ENCODE measurements around the gene BCL2L11. TPM values are rescaled to one million over a fixed set of nuclear protein-coding genes. Genes with fewer than 3 reads are reported as not detected.

Gene BCL2L11
- total RNA-seq, 1 experiment from 2014 or later, result 21.2 TPM

- Mint-ChIP-seq H3K27me3 (ENCODE audit: low read depth) (no peaks in the 10 kb centered on the region), H3K4me3 (no peak overlapping the region), H3K36me3 (ENCODE audit: insufficient read depth in 1 of 3, low read depth in 3 of 3) (no peaks in the 10 kb centered on the region), H3K4me1 (0 out of 4 replicates have a peak, but pooled peaks cover 0 to 3% of the 10 kb centered on the region in 2 experiments), H3K27ac (no peak overlapping the region), H3K9me3 (no peaks in the 10 kb centered on the region)
- H3K9me3 ChIP-seq (ENCODE audit: control insufficient read depth, low read depth, low read length), result no peaks in the 10 kb centered on the region
- WGBS (ENCODE audit: extremely low coverage, insufficient read length, low lambda C conversion rate), result no CpG with 5 or more reads among the region's 5 CpGs
- no peak overlapping the region for H2AFZ ChIP-seq (ENCODE audit: low read length)
- no peaks in the 10 kb centered on the region for H3K27me3 ChIP-seq (ENCODE audit: insufficient read depth, low read length)
- no peak overlapping the region for H3K18ac ChIP-seq (ENCODE audit: insufficient read length, low read depth, low read length)
- no peak overlapping the region for H3T11ph ChIP-seq (ENCODE audit: low read length)
- TF ChIP-seq CTCF (conservative IDR thresholded peaks at IDR 0.05), result no peak
- no peaks in the 10 kb centered on the region for H3K79me2 ChIP-seq (ENCODE audit: insufficient read depth, low read length)
- H3K27ac ChIP-seq (ENCODE audit: insufficient read length, low read depth, low read length), result no peak overlapping the region
- H3K4me1 ChIP-seq (ENCODE audit: insufficient read depth, low read length), result no peaks in the 10 kb centered on the region
- H2BK20ac ChIP-seq (ENCODE audit: low read depth, low read length, poor library complexity, severe bottlenecking), result no peak overlapping the region
- no peak overlapping the region for H3K9ac ChIP-seq (ENCODE audit: extremely low read depth, insufficient read length, low read length)
- H2BK15ac ChIP-seq (ENCODE audit: low read depth, low read length), result no peak overlapping the region
- H3K4me2 ChIP-seq (ENCODE audit: insufficient read depth, insufficient read length, low read length), result no peak overlapping the region
- DNase-seq, result no peak
- no peak overlapping the region for H3K56ac ChIP-seq (ENCODE audit: insufficient read length, low read depth, low read length)
- no peak overlapping the region for H2AK5ac ChIP-seq (ENCODE audit: insufficient read length, low read length)
- no peaks in the 10 kb centered on the region for H3K79me1 ChIP-seq (ENCODE audit: insufficient read depth, low read depth, low read length, poor library complexity, severe bottlenecking)
- H2BK5ac ChIP-seq (ENCODE audit: insufficient read length, low read length), result no peak overlapping the region
- no peak overlapping the region for H2BK120ac ChIP-seq (ENCODE audit: low read depth, low read length, poor library complexity, severe bottlenecking)
- no peak overlapping the region for H2BK12ac ChIP-seq (ENCODE audit: insufficient read length, low read depth, low read length)
- H4K5ac ChIP-seq (ENCODE audit: insufficient read length, low read depth, low read length), result no peak overlapping the region
- H3K23me2 ChIP-seq (ENCODE audit: insufficient read length, low read depth, low read length, poor library complexity, severe bottlenecking), result no peaks in the 10 kb centered on the region
- H3K23ac ChIP-seq (ENCODE audit: insufficient read length, low read depth, low read length), result no peak overlapping the region
- peaks cover 2% of the 10 kb centered on the region for H4K20me1 ChIP-seq (ENCODE audit: control insufficient read depth, insufficient read depth, insufficient read length)
- no peak overlapping the region for H4K8ac ChIP-seq (replicated peaks; ENCODE audit: insufficient read length, low read depth, low read length)
- H3K4ac ChIP-seq (ENCODE audit: low read depth, low read length), result no peak overlapping the region
- no peak overlapping the region for H4K91ac ChIP-seq (ENCODE audit: insufficient read length, low read depth, low read length)
- H3K14ac ChIP-seq (ENCODE audit: insufficient read depth, low read length), result no peak overlapping the region
These were observed 71.2 kb downstream of the BCL2L11 start for GRCh38 chr2:111191877-111192276.

Data from H9 (cell line).